Measurements from ENCODE around the gene MED13. TPM values are rescaled to one million over a fixed set of nuclear protein-coding genes. Genes with fewer than 3 reads are reported as not detected.
"Not testable (repeated sequence)": the region's sequence is repeated elsewhere in the genome, so short reads cannot be mapped to it uniquely, and the experiment has no call there.

Gene MED13
- total and polyA plus RNA-seq, 9 donors: 15.9 to 40.6 (median 27.1) TPM

DNA sequence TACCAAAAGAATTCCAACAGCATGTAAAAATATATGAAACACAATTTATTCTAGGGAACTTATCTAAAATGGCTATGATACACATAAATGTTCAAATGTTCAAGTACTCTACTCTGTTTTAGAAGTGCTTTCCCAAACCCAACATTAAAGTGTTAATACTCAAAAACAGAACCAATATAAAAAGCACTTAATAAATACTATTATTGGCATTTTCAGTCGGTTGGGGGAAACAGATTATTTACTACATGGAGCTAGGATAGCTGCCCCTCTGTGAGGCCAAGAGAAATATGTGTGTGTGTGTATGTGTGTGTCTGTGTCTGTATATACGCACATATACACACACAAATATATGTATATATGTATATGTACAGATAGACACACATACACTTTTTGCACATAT lies 169.7 kb downstream of the MED13 start:
- H3K27ac ChIP-seq (ENCODE audit: low read length): no peak overlapping the region
- no peak for DNase-seq
- H3K36me3 ChIP-seq (ENCODE audit: control insufficient read depth, insufficient read depth, low read length): peaks cover 11% of the 10 kb centered on the region
- H3K27me3 ChIP-seq (ENCODE audit: control insufficient read depth, insufficient read depth, low read length): no peaks in the 10 kb centered on the region
- H3K9me3 ChIP-seq (replicated peaks; ENCODE audit: control insufficient read depth, low read depth, low read length): no peaks in the 10 kb centered on the region
- WGBS (ENCODE audit: insufficient coverage): no CpG with 5 or more reads among the region's 2 CpGs
- H3K4me3 ChIP-seq (ENCODE audit: low read length): no peak overlapping the region
- no peaks in the 10 kb centered on the region for H3K4me1 ChIP-seq (ENCODE audit: control insufficient read depth, insufficient read depth, low read length)

DNA sequence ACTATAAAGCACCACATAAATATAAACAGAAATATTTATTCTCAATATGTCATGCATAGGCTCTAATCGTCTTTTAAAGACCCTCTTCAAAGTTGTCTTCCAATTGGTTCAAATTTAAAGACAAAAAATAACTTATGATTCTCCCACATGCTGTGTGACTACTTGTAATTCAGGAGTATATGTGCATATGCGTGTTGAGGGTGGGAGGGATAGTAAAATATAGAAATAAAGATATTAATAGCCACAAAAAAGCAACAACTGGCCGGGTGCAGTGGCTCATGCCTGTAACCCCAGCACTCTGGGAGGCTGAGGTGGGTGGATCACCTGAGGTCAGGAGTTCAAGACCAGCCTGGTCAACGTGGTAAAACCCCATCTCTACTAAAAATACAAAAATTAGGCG lies 170.8 kb downstream of the MED13 start:
- not testable (repeated sequence) for H3K4me1 ChIP-seq (ENCODE audit: control insufficient read depth, insufficient read depth, low read length); H3K9me3 ChIP-seq (replicated peaks; ENCODE audit: control insufficient read depth, low read depth, low read length); H3K36me3 ChIP-seq (ENCODE audit: control insufficient read depth, insufficient read depth, low read length); H3K4me3 ChIP-seq (ENCODE audit: low read length); H3K27me3 ChIP-seq (ENCODE audit: control insufficient read depth, insufficient read depth, low read length); H3K27ac ChIP-seq (ENCODE audit: low read length); DNase-seq
- no CpG with 5 or more reads among the region's 5 CpGs for WGBS (ENCODE audit: insufficient coverage)

Other genes with a start within 250 kb of the MED13 start
- 5.1 TPM for gene BRIP1, start 201.8 kb downstream of the MED13 start, total RNA-seq
- gene BRIP1, start 201.8 kb downstream of the MED13 start, polyA plus RNA-seq (ENCODE audit: insufficient read depth in 1 of 8, insufficient read length in 8 of 8, low replicate concordance in 1 of 8): 1 to 10 TPM; 3.0 to 7.3 (median 4.4) TPM
- gene INTS2, start 137.3 kb downstream of the MED13 start, total RNA-seq: 12.7 TPM
- 10 to 100 TPM in 2 of 8 donors, 1 to 10 TPM in 6; 6.3 to 11.4 (median 9.2) TPM for gene INTS2, start 137.3 kb downstream of the MED13 start, polyA plus RNA-seq (ENCODE audit: insufficient read depth in 1 of 8, insufficient read length in 8 of 8, low replicate concordance in 1 of 8)